GM19025 (cell line): ENCODE data around the gene RD3L.

Experiments
- ATAC-seq: cut with Tn5 transposase; IDR thresholded peaks from one replicate; pipeline ENCODE4 v1.9.1; 2021; ENCODE audit warnings: mild to moderate bottlenecking, low read depth, moderate library complexity; ENCODE audit not compliant: unreplicated experiment

The RD3L gene

DNA sequence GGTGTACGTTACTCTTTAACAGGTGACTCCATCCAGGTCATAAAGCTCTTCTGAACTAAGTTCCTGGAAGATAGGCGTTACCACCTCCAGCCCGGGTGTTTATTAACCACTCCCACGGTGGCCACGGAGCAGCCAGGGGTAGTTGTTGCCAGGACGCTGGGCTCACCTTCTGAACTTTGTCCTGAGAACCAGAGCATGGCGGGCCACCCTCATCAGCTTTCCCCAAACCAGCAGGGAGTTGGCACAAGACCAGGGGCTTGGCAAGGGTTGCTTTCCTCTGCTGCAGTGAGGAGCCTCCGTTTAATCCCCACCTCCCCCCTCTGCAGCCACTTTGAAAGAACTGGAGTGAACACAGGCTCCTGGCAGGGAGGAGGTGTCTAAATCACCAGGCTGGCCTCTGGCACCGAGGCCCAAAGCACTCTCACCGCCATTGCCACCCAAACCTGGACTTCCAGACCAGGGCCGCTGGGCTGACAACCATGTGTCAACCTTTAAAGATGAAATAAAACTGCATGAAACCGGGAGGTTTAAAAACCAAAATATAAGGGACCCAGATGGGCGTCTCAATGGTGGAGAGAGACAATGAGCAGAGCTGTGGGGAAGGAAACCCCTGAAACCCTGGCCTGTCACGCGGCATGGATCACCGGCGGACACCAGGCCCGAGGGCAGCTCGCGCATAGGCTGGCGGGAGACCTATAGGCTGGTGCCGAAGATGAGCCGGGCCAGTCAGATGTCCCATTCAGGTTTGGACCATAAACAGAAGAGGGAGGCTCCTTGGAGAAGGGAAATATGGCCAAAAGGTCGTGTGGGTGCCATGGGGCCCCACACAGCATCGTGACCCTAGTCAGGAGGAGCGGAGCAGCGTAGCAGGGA is 45.0 kb downstream of the RD3L start:
- ATAC-seq = no peak

DNA sequence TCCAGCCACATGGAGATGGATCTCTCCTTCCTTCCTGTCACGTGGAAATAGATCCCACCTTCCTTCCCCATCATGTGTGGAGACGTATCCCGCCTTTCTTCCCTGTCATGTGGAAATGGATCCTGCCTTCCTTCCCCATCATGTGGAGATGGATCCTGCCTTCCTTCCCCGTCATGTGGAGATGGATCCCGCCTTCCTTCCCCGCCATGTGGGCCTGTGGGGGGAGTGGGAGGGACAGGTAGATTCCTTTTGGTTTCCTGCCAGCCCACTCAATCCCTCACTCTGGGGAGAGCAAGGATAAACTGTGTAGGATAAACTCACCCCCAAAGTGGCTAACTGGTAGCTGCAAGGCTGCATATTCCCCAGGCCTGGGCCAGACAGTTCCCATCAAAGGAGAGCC is 45.8 kb downstream of the RD3L start:
- ATAC-seq = no peak

DNA sequence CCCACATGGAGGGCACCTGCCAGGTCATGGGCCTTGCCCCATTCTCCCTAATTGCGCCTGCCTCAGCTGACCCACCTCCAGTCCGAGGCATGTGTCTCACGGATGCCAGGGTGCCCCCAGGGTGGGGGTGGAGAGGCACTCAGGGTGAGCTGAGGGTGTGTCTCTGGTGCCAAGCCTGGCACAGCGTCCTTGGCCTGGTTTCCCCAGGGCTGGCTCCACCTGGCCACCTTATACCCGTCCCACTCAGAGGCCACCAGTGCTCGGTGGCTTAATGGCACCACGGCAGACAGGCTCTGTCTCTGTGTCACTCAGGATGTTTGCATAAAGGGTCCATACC is 47.6 kb downstream of the RD3L start:
- ATAC-seq = no peak

DNA sequence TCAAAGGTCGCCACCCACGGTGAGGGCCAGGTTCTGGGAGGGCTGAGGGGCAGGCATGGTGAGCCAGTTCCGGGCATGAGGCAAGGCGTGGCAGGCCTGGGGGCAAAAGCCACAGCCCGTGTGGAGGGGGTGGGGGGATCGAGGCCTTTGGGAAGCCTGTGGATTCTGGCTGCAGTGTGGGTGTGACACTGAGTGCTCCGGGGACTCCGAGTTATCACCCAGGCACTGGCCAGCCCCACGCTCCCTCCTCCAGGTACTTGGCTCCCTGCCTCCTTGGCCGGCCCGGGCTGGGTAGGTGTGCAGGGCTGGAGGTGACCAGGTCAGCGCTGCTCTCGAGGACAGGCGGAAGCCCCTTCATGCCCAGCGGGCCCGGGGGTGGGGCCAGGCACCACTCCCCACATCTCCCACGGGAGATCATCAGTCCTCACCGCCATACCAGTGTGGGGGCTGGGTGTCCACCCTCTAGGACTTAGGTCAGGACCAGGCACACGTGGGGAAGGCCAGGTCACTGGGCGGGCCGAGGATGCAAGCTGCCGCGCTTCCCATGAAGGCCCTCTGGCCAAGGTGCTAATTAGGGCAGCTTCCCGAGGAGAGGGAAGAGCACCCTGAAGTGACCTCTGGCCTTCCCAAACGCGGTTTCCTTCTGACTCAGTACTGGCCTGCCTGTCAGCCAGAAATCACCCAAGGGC is 48.2 kb downstream of the RD3L start:
- no peak for ATAC-seq

DNA sequence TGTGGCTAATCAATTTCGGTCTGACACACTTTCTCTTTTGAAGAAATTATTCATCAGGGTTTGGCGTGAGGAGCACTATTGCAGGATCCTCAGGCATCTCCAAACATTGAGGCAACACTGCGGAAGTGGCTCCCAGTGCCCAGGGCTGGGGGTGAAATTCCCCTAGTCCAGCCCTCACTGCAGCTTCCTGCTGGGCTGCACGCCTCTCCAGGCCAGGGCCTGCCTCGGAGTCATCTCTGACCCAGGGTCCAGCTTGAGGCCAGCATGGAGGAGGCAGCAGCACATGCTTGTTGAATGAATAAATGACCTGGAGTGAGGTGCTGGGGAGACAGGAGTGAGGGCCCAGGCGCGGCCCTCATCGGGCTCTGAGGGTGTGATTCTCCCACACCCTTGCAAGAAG is 50.1 kb downstream of the RD3L start:
- no peak for ATAC-seq

DNA sequence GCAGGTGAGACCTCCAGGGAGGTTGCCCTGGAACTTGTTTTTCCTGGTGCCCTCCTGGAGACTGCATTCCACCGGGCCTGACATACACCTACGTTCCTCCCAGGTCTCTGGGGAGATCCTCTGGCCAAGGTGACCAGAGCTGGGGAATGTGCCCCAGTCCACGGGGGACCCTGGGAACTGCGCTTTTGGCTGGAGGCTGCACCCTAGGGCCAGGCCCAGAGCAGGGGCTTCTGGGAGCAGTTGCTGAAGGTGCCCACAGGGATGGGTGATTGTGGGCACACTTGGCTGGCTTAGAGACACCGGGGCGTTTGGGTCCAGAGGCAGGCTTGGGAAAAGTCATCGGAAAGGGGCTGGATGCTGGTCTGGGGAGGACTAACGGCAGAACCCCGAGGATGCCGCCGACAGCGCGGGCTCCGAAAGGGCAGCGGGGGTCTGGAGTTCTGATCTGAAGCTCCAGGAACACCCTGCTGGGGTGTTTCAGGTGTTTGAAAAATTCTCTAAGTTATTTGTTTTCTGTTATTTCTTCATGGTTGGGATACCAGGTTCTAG is 50.6 kb downstream of the RD3L start:
- no peak for ATAC-seq

DNA sequence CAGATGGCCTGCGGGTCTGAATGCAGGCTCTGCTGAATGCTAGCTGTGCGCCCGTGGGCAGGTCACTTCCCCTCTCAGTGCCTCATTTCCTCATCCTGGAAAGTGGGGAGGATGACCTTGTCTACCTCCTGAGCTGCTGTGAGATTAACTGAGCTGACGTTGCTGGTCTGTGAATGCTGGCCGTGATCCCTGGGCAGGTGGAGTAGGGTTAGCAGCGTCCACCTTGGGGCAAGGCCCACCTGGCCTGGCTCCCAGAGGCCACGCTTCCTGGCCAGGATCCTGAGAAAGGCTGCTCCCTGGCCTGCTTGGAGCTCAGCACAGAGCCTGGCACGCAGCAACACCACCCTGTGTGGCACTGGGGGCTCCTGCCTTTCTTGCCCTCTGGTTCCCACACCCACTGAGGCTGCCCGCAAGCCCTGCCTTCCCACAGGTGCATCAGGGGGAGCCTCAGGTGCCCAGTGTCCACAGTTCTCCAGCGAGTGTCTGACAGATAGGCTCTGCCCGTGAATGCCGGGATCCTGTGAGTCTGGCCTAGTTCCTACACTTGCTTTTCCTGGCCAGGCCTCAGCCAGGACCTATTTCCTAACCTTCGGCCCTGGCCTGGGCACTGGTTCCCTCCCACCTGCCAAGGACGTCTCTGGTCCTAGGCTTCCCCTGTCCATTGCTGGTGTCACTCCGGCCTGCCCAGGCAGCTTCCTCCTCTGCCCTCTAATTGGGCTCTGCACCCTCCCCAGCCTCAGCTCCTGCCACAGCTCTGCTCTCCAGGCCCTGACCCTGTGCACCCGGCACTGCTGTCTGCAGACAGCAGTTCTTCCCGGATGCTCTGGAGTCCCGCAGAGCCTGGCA is 51.3 kb downstream of the RD3L start:
- no peak for ATAC-seq
